ENCODE results near the gene C2CD4D.

Gene C2CD4D

DNA sequence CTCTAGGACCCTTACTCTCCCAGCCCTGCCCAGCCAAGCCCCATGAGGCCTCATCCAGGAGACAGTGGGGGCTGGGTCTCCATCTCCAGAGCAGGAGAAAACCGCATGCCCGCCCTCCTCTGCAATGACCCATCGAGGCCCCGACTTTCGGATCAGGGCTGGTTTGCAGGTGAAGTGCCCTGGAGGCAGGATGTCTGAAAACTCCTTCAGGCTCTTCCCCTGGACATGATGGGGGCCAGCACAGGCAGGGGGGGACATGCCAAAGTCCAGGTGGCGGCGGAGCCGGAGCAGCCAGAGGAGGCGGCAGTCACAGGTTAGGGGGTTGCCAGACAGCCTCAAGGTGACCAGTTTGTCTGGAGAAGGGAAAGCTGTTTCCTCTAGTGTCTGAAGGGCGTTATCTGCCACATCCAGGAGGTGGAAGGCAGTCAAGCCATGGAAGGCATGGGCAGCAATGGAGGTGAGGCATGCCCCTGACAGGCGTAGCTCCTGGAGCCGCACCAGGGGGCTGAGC lies 38.3 kb downstream of the C2CD4D start:
- Histone ChIP-seq H3K36me3 (ENCODE audit: control insufficient read depth in 2 of 2, insufficient read depth in 1 of 2, low read length in 2 of 2) (no peaks in the 10 kb centered on the region), H3K27ac (ENCODE audit: extremely low read depth, low read depth, low read length) (no peak overlapping the region), H3K9me3 (ENCODE audit: control insufficient read depth, insufficient read depth, low read depth, low read length) (no peaks in the 10 kb centered on the region), H3K4me3 (ENCODE audit: low read depth, low read length) (no peak overlapping the region), H3K4me1 (ENCODE audit: control insufficient read depth, insufficient read depth, low read length) (no peaks in the 10 kb centered on the region)
- TF ChIP-seq ZNF239 (tag by site-specific recombination; IDR thresholded peaks at IDR 0.05) (no peak), ZNF266 (tag by site-specific recombination; IDR thresholded peaks at IDR 0.05; ENCODE audit: low read depth) (no peak), ZNF843 (tag by site-specific recombination; IDR thresholded peaks at IDR 0.05) (no peak), ZNF560 (tag by site-specific recombination; IDR thresholded peaks at IDR 0.05; ENCODE audit: borderline replicate concordance) (no peak), ZNF48 (tag by site-specific recombination; IDR thresholded peaks at IDR 0.05) (no peak), GLIS2 (tag by site-specific recombination; IDR thresholded peaks at IDR 0.05) (no peak), ZNF654 (tag by site-specific recombination; IDR thresholded peaks at IDR 0.05; ENCODE audit: low read depth) (no peak), ZNF624 (tag by site-specific recombination; IDR thresholded peaks at IDR 0.05) (no peak), ZFP37 (tag by site-specific recombination; IDR thresholded peaks at IDR 0.05) (no peak), ZNF157 (tag by site-specific recombination; IDR thresholded peaks at IDR 0.05) (no peak), SP7 (tag by site-specific recombination; IDR thresholded peaks at IDR 0.05) (no peak)
- TF ChIP-seq, protein P1, sequence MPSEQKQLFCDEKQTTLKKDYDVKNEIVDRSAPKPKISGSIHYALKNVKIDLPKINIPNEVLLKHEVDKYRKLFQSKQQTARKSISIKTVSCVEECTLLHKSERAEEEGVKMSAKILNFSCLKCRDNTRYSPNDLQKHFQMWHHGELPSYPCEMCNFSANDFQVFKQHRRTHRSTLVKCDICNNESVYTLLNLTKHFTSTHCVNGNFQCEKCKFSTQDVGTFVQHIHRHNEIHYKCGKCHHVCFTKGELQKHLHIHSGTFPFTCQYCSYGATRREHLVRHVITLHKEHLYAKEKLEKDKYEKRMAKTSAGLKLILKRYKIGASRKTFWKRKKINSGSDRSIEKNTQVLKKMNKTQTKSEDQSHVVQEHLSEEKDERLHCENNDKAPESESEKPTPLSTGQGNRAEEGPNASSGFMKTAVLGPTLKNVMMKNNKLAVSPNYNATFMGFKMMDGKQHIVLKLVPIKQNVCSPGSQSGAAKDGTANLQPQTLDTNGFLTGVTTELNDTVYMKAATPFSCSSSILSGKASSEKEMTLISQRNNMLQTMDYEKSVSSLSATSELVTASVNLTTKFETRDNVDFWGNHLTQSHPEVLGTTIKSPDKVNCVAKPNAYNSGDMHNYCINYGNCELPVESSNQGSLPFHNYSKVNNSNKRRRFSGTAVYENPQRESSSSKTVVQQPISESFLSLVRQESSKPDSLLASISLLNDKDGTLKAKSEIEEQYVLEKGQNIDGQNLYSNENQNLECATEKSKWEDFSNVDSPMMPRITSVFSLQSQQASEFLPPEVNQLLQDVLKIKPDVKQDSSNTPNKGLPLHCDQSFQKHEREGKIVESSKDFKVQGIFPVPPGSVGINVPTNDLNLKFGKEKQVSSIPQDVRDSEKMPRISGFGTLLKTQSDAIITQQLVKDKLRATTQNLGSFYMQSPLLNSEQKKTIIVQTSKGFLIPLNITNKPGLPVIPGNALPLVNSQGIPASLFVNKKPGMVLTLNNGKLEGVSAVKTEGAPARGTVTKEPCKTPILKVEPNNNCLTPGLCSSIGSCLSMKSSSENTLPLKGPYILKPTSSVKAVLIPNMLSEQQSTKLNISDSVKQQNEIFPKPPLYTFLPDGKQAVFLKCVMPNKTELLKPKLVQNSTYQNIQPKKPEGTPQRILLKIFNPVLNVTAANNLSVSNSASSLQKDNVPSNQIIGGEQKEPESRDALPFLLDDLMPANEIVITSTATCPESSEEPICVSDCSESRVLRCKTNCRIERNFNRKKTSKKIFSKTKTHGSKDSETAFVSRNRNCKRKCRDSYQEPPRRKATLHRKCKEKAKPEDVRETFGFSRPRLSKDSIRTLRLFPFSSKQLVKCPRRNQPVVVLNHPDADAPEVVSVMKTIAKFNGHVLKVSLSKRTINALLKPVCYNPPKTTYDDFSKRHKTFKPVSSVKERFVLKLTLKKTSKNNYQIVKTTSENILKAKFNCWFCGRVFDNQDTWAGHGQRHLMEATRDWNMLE (tag by site-specific recombination; conservative IDR thresholded peaks at IDR 0.05; ENCODE audit: low read depth): no peak
- POLR2A ChIA-PET: no interaction called here
- CTCF ChIA-PET: interaction anchor here (0.9 kb wide), 1 partner anchor 12 kb away, joined by 3 read pairs; no protein-coding TSS in a partner anchor

DNA sequence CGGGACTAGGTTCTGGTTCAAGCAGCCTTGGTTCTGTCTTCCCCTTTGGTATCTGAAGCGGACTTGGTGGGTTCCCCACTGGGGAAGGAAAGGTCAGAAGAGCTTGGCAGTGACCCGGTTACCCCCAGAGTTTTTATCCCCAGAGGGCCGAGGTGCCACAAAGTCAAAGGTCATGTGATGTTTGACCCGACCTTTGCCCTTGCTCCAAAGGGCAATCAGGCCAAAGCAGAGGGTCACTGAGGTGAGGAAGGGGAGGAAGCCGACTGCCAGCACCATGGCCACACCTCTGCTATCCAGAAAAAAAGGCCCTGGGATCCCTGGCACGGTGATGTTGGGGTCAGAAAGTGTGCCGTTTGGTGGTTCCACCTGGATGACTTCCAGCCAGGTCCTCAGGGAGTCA lies 38.8 kb downstream of the C2CD4D start:
- Histone ChIP-seq H3K4me3 (ENCODE audit: low read depth, low read length) (no peak overlapping the region), H3K9me3 (ENCODE audit: control insufficient read depth, insufficient read depth, low read depth, low read length) (no peaks in the 10 kb centered on the region), H3K27ac (ENCODE audit: extremely low read depth, low read depth, low read length) (no peak overlapping the region), H3K4me1 (ENCODE audit: control insufficient read depth, insufficient read depth, low read length) (no peaks in the 10 kb centered on the region), H3K36me3 (ENCODE audit: control insufficient read depth in 2 of 2, insufficient read depth in 1 of 2, low read length in 2 of 2) (no peaks in the 10 kb centered on the region)
- TF ChIP-seq BCL11B (tag by site-specific recombination; IDR thresholded peaks at IDR 0.05; ENCODE audit: low read depth) (peak; percentile 67; the same call in 1 of the 2 replicates), ZNF560 (tag by site-specific recombination; IDR thresholded peaks at IDR 0.05; ENCODE audit: borderline replicate concordance) (no peak), ZFP69B (tag by site-specific recombination; IDR thresholded peaks at IDR 0.05) (no peak), BCL11A (tag by site-specific recombination; IDR thresholded peaks at IDR 0.05; ENCODE audit: low read depth) (peak; percentile 57; the same call in 1 of the 2 replicates)
- CTCF ChIA-PET: no interaction called here
- POLR2A ChIA-PET: no interaction called here

DNA sequence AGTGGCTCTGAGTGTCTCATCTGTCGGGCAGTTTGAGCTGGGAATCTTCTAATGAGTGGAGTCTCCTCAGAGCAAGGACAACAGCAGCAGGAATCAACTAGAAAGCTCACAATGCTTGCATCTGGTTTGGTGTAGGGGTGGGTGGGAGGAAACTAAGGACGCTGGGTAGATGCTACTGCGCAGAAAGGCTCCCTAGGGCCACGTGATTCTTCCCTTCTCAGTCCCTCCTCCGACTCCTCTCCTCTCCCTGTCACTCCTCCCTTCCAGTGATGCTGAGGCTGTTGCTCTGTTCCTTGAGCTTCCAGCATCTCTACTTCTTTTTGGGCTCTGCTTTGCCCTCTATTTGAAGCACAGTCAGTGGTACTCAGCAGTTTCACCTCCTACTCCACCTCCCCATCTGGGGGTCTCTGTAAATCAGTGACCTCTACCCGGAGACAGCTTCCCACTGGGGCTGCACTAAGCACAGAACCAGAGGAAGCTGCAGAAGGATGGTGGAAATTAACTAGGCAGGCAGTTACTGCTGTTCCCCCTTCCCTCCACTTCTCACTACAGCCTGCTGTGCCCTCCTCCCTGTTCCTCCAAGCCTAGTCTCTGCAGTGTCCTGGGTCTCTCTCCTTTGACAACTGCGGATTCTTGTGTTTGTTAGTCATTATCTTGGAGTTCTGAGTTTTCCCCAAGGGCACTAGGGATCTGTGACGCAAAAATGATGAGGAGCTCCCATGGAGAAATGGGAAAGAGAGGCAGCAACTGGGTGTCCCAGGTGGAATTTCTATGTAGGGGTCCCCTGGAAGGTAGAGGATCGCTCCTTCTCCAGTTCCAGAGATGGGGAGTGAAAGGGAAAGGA lies 40.2 kb downstream of the C2CD4D start:
- Histone ChIP-seq H3K27ac (ENCODE audit: extremely low read depth, low read depth, low read length) (no peak overlapping the region), H3K9me3 (ENCODE audit: control insufficient read depth, insufficient read depth, low read depth, low read length) (no peaks in the 10 kb centered on the region), H3K4me3 (ENCODE audit: low read depth, low read length) (no peak overlapping the region), H3K4me1 (ENCODE audit: control insufficient read depth, insufficient read depth, low read length) (no peaks in the 10 kb centered on the region), H3K36me3 (ENCODE audit: control insufficient read depth in 2 of 2, insufficient read depth in 1 of 2, low read length in 2 of 2) (no peaks in the 10 kb centered on the region)
- ChIA-PET CTCF (interaction anchor here (0.8 kb wide), 1 partner anchor 202 kb away, joined by 3 read pairs; no protein-coding TSS in a partner anchor), POLR2A (interaction anchor here (0.6 kb wide), 1 partner anchor 187 kb away, joined by 4 read pairs; no protein-coding TSS in a partner anchor)
- peak; percentile 97 for TF ChIP-seq ZIC2 (tag by site-specific recombination; IDR thresholded peaks at IDR 0.05)
- TF ChIP-seq, protein P2, sequence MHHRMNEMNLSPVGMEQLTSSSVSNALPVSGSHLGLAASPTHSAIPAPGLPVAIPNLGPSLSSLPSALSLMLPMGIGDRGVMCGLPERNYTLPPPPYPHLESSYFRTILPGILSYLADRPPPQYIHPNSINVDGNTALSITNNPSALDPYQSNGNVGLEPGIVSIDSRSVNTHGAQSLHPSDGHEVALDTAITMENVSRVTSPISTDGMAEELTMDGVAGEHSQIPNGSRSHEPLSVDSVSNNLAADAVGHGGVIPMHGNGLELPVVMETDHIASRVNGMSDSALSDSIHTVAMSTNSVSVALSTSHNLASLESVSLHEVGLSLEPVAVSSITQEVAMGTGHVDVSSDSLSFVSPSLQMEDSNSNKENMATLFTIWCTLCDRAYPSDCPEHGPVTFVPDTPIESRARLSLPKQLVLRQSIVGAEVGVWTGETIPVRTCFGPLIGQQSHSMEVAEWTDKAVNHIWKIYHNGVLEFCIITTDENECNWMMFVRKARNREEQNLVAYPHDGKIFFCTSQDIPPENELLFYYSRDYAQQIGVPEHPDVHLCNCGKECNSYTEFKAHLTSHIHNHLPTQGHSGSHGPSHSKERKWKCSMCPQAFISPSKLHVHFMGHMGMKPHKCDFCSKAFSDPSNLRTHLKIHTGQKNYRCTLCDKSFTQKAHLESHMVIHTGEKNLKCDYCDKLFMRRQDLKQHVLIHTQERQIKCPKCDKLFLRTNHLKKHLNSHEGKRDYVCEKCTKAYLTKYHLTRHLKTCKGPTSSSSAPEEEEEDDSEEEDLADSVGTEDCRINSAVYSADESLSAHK (tag by site-specific recombination; IDR thresholded peaks at IDR 0.05): no peak
- no peak for TF ChIP-seq ZNF555 (tag by site-specific recombination; conservative IDR thresholded peaks at IDR 0.05)
- TF ChIP-seq OSR2 (tag by site-specific recombination; IDR thresholded peaks at IDR 0.05): no peak
- TF ChIP-seq ZNF341 (tag by site-specific recombination; IDR thresholded peaks at IDR 0.05; ENCODE audit: low read depth): peak; percentile 71
- TF ChIP-seq ZNF561 (tag by site-specific recombination; IDR thresholded peaks at IDR 0.05; ENCODE audit: borderline replicate concordance): no peak
- no peak for TF ChIP-seq SCRT1 (tag by site-specific recombination; IDR thresholded peaks at IDR 0.05; ENCODE audit: borderline replicate concordance)

Measured in HEK293 (cell line).